ENCODE data around the gene OVAAL.

GRCh38 chr1:180525715-180526039 lies 33.1 kb upstream of the OVAAL start:
- TF ChIP-seq CTCF (IDR thresholded peaks at IDR 0.05; ENCODE audit: insufficient read depth, low read length, poor library complexity, severe bottlenecking) (no peak), EZH2phosphoT487 (conservative IDR thresholded peaks at IDR 0.05; ENCODE audit: low read length) (no peak)

Measured in SU-DHL-6 (cell line).